ENCODE data around the gene RTP4.

- TF ChIP-seq CTCF (IDR thresholded peaks at IDR 0.05) = no peak
- no peak for TF ChIP-seq POLR2A (IDR thresholded peaks at IDR 0.05)
These were observed 14.5 kb downstream of the RTP4 start for GRCh38 chr3:187382609-187383151.
